BJ (cell line): ENCODE results near the gene MAN1C1. TPM values are rescaled to one million over a fixed set of nuclear protein-coding genes. Genes with fewer than 3 reads are reported as not detected.

Source experiments
- CTCF ChIA-PET: fragments of 350-600 bp; formaldehyde crosslinking; extraction: SDS; loops from one replicate; lab custom pipeline; 2021; ENCODE audit warnings: antibody characterized with exemption, inconsistent platforms; lab: Yijun Ruan, JAX
- POLR2A ChIA-PET: fragments of 300-600 bp; sonication (Branson Sonifier 250); formaldehyde crosslinking; extraction: SDS; loops from one replicate; lab custom pipeline; 2021; ENCODE audit warnings: antibody characterized with exemption; lab: Charles Lee
- DNase-seq: peaks from one replicate; pipeline ENCODE4 v3.0.0-alpha.2; 2011; ENCODE audit warnings: low read depth
- H3K27me3 ChIP-seq: 2 replicates; pipeline ENCODE4 v1.6.0; 2011; ENCODE audit warnings: low read length; ENCODE audit not compliant: control insufficient read depth, insufficient read depth
- H3K36me3 ChIP-seq: 2 replicates; pipeline ENCODE4 v1.5.1; 2011; ENCODE audit warnings: low read length; ENCODE audit not compliant: control insufficient read depth, insufficient read depth
- H3K4me3 ChIP-seq: 2 replicates; pipeline ENCODE4 v1.5.1; 2011; ENCODE audit warnings: low read depth, mild to moderate bottlenecking, control low read depth, low read length
- polyA plus RNA-seq: library from polyadenylated mRNA; depleted of rRNA; stranded (reverse); fragments of >200 nt; gene quantifications from 2 replicates; pipeline ENCODE4 v1.2.3, GENCODE V29; 2011
- TF ChIP-seq, protein P1 (sequence below): IDR thresholded peaks from 2 replicates; pipeline ENCODE4 v1.5.1; 2011; ENCODE audit warnings: low read depth, mild to moderate bottlenecking, control low read depth, inconsistent platforms, low read length, moderate library complexity; ENCODE audit not compliant: insufficient read depth

MAN1C1 gene
- polyA plus RNA-seq, 1 experiment, result 1.1 TPM

DNA sequence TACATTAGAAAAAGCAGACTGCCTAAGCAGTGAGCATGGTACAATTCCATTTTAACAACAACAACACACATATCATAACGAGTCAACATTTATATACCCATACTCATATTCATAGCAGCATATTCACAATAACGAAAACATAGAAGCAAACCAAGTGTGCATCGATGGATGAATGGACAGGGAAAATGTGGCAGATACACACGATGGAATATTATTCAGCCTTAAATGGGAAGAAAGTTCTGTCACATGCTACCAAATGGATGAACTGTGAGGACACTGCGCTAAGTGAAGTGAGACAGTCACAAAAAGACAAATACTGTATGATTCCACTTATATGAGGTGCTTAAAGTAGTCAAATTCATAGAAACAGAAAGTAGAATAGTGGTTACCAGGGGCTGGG lies 9.5 kb upstream of the MAN1C1 start:
- peaks cover 16% of the 10 kb centered on the region for H3K27me3 ChIP-seq
- DNase-seq, result no peak
- no peaks in the 10 kb centered on the region for H3K36me3 ChIP-seq
- TF ChIP-seq, protein P1, sequence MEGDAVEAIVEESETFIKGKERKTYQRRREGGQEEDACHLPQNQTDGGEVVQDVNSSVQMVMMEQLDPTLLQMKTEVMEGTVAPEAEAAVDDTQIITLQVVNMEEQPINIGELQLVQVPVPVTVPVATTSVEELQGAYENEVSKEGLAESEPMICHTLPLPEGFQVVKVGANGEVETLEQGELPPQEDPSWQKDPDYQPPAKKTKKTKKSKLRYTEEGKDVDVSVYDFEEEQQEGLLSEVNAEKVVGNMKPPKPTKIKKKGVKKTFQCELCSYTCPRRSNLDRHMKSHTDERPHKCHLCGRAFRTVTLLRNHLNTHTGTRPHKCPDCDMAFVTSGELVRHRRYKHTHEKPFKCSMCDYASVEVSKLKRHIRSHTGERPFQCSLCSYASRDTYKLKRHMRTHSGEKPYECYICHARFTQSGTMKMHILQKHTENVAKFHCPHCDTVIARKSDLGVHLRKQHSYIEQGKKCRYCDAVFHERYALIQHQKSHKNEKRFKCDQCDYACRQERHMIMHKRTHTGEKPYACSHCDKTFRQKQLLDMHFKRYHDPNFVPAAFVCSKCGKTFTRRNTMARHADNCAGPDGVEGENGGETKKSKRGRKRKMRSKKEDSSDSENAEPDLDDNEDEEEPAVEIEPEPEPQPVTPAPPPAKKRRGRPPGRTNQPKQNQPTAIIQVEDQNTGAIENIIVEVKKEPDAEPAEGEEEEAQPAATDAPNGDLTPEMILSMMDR, result no peak
- CTCF ChIA-PET, result interaction anchor here (1.9 to 7.9 kb wide), 4 partner anchors 9 to 203 kb away, joined by 4 to 125 read pairs (median 18); partner anchors contain the start of gene SELENON
- no peak overlapping the region for H3K4me3 ChIP-seq
- POLR2A ChIA-PET, result no interaction called here

GRCh38 chr1:25608488-25609178 lies 8.0 kb upstream of the MAN1C1 start:
- POLR2A ChIA-PET, result interaction anchor here (0.6 kb wide), 1 partner anchor 252 kb away, joined by 4 read pairs; no protein-coding TSS in a partner anchor
- DNase-seq, result no peak
- H3K27me3 ChIP-seq, result peaks cover 22% of the 10 kb centered on the region

GRCh38 chr1:25609921-25610320 lies 6.7 kb upstream of the MAN1C1 start:
- TF ChIP-seq, protein P1, result no peak
- ChIA-PET POLR2A (no interaction called here), CTCF (interaction anchor here (0.6 to 7.9 kb wide), 10 partner anchors 38 to 282 kb away, joined by 3 to 125 read pairs (median 12); partner anchors contain the start of gene SELENON)
- Histone ChIP-seq H3K4me3 (no peak overlapping the region), H3K36me3 (no peaks in the 10 kb centered on the region), H3K27me3 (peaks cover 29% of the 10 kb centered on the region)
- DNase-seq, result no peak

More at GRCh38 chr1:25608488-25609178, 8.0 kb upstream of the MAN1C1 start:
- no peak overlapping the region for H3K4me3 ChIP-seq
- CTCF ChIA-PET, result interaction anchor here (0.5 to 7.9 kb wide), 39 partner anchors 10 to 1410 kb away, joined by 3 to 125 read pairs (median 4); partner anchors contain the start of genes MTFR1L, PAFAH2 and SELENON
- H3K36me3 ChIP-seq, result no peaks in the 10 kb centered on the region
- TF ChIP-seq, protein P1, result peak; percentile 60

GRCh38 chr1:25610822-25611630 lies 5.6 kb upstream of the MAN1C1 start:
- DNase-seq, result no peak
- peaks cover 29% of the 10 kb centered on the region for H3K27me3 ChIP-seq
- no peak overlapping the region for H3K4me3 ChIP-seq
- TF ChIP-seq, protein P1, result peak; percentile 43
- no peaks in the 10 kb centered on the region for H3K36me3 ChIP-seq
- ChIA-PET CTCF (interaction anchor here (1.3 to 7.9 kb wide), 4 partner anchors 165 to 199 kb away, joined by 3 to 125 read pairs (median 12); partner anchors contain the start of gene SELENON), POLR2A (no interaction called here)
